ENCODE measurements around the gene ARPC1B.
A peak's percentile ranks its signal among the peaks of the same experiment; 100 is the strongest.
"Not testable (repeated sequence)": the region's sequence is repeated elsewhere in the genome, so short reads cannot be mapped to it uniquely, and the experiment has no call there.

The ARPC1B gene

GRCh38 chr7:99374111-99375064 is at the start of gene ARPC1B:
Gene ARPC1B, plus strand, starts transcription at chr7:99374730. Its CDS starts 10,985 bp downstream, at chr7:99385715.
- DNase-seq = peak; percentile 92

GRCh38 chr7:99325001-99325493 is 49.5 kb upstream of the ARPC1B start:
- DNase-seq = no peak

DNA sequence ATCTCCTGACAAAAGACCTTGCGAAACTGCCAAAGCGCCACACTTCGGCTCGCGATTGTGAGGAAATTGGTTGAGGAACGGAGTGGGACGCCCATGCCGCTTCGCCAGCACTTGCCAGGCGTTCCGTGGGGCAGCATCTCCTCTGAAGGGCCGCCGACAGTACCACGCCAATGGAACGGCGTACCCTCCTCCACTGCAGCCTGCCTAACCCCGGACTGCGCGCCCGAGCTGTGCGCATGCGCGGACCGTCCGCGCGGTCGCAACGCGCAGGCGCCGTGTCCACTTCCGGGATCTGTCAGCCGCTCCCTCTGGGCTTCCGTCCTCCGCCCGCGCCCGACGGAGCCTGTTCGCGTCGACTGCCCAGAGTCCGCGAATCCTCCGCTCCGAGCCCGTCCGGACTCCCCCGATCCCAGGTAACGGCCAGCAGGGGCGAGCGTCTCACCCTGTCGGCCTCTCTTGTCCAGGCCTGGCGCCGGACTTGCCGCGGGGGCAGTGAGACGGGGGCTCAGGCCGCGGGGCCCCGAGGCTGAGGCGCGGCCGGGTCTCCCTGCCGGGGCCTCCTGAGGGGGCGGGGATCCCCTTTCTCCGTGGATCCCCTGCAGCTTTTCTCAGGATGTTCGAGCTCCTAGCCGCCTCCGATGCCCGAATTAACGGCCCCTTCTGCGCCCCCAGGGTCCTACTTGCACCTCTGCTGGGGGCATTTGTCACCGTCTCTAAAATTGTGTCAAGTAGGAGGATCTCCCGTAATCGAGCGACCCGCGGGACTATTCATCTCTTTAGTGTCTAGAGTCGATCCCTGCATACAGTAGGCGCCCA is 48.7 kb upstream of the ARPC1B start, which contains the start of gene ARPC1A:
Gene ARPC1A (plus strand): TSS at position 307 of the 816 bp plus-strand sequence. CDS start 7,456 bp downstream, outside the sequence.
- peak; percentile 98 for DNase-seq

- no peak for DNase-seq
Measured at GRCh38 chr7:99326408-99326782, 48.1 kb upstream of the ARPC1B start.

- DNase-seq = peak; percentile 57
Measured at GRCh38 chr7:99330314-99330961, 44.1 kb upstream of the ARPC1B start.

GRCh38 chr7:99331002-99331401 is 43.5 kb upstream of the ARPC1B start:
- DNase-seq = peak; percentile 56

DNA sequence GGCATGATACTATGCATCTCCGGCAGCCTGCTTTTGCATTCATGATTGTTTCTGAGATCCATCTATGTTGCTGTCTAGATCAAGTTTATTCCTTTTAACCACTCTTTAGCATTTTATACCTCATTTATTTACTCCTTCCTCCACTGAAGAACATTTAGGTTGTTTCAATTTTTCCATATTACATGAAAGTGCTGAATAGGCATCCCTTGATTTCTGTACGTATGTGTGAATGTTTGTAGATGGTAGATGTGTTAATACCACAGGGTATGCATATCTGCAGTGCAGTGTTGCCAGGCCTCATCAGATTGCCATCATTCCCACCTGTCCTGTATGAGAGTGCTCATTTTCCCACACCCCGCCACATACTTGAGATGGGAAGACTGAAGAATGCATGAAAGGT is 34.9 kb upstream of the ARPC1B start:
- peak; percentile 12 for DNase-seq

GRCh38 chr7:99340659-99341058 is 33.9 kb upstream of the ARPC1B start:
- no peak for DNase-seq

GRCh38 chr7:99344061-99344647 is 30.4 kb upstream of the ARPC1B start:
- DNase-seq = peak; percentile 53

DNA sequence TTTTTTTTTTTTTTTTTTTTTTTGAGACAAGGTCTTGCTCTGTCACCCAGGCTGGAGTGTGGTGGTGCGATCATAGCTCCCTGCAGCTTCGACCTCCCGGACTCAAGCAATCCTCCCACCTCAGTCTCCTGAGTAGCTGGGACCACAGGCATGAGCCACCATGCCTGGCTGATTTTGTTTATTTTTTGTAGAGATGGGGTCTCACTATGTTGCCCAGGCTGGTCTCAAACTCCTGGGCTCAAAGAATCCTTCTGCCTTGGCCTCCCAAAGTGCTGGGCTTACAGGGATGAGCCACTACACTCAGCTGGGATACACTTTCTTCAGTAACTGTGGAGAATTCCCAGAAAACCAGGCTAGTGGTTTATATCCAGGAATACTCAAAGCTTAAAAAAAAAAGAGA is 23.9 kb upstream of the ARPC1B start:
- DNase-seq = peak; percentile 13

- peak; percentile 23 for DNase-seq
Measured at GRCh38 chr7:99352247-99352646, 22.3 kb upstream of the ARPC1B start.

DNA sequence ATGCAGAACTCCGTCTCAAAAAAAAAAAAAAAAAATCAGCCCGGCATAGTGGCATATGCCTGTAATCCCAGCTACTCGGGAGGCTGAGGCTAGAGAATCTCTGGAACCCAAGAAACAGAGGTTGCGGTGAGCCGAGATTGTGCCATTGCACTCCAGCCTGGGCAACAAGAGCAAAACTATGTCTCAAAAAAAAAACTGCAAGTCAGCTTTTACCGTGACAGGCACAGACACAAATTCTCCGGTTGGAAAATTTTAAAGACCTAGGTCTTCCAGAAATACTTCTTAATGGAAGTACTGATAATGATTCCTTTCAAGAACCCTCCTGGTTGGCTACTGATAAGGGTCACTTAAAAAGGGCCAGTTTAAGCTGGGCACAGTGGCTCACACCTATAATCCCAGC is 19.4 kb upstream of the ARPC1B start:
- peak; percentile 2 for DNase-seq

DNA sequence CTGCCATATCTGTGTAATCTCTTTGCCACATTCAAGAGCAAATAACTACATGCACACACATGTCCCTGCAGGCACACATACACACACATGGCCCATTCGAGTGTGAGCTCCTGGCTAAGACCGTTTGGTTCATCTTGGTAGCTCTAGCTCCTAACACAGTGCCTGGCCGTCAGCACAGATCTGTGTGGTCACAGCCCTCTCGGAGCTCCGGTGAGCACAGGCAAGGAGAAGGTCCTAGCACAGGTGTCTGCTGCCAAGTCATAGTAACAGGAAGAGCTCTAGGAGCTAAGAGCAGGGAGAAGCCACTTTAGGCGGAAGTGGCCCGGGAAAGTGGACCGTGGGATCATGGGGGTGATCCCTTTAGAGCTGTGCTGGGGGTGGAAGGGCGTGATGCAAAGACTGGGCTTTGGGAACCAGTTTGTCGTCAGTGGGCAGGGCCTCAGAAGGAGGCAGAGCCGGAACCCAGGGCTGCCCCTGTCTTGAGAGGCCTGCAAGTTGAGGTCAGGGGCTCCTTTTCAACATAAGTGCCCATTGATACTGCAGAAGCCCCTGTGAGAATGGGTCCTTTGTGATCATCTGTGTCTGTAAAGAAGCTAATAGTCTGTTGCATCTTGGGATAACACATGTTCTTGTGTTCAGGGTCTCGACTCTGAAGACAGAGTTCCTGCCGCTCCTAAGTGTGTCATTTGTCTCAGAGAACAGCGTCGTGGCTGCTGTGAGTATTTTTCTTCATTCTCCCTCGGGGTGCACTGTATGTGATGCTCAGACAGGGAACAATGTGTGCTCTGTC is 16.6 kb upstream of the ARPC1B start:
- DNase-seq = peak; percentile 30

GRCh38 chr7:99358521-99358920 is 16.0 kb upstream of the ARPC1B start:
- DNase-seq = not testable (repeated sequence)

DNA sequence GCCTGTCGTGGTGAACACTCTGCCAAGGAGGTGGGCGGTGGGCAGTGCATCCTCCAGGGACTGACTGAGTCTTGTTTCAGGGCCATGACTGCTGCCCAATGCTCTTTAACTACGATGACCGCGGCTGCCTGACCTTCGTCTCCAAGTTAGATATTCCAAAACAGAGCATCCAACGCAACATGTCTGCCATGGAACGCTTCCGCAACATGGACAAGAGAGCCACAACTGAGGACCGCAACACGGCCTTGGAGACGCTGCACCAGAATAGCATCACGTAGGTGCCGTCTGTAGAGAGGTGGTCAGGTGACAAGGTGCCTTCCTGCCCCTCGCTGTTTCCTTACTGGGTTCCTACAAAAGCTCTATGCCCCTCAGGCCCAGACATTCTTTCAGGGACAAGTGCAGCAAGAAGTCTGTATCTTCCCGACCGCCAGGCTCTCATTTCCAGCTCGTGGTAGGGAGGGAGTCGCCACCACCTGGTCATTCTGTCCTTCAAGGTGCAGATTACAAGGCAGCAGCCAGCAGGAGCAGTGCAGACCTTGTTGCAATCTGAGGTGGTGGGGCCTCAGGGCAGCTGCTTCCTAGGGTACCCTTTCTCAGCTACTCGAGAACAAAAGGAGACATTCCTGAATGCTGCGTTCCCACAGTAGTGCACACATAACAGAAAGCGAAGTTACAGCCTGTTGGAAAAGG is 14.9 kb upstream of the ARPC1B start:
- DNase-seq = no peak

DNA sequence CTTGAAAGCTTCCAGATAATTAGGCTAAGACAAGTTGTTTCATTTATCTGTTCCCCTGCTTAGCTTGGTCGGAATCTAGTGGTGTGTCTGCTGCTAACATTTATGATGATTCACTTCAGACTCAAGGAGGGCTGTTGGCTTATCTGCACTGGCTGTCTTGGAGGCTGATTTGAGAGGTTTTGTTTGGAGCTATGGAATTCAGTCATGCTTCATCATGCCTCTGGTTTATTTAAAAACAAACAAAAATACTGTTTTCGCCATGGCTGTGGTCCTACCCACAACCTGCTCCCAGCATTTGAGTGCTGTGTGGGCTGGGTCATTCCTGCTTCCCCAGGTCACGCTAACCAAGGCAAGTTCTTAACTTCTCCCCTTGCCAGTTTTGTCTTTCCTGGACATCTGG is 11.7 kb upstream of the ARPC1B start:
- DNase-seq = no peak

DNA sequence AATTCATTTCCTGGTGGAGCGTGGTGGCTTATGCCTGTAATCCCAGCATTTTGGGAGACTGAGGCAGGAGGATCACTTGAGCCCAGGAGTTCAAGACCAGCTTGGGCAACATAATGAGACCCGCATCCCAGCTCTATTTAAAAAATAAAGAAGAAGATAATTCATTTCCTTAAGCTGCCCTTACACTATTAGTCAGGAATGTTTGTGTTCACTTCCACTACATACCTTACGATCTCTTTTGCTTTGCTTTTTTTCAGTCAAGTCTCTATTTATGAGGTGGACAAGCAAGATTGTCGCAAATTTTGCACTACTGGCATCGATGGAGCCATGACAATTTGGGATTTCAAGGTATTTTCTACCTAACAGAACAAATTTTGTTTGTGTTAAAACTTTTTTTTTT is 11.2 kb upstream of the ARPC1B start:
- DNase-seq = no peak

- DNase-seq = peak; percentile 74
Measured at GRCh38 chr7:99365318-99366141, 9.0 kb upstream of the ARPC1B start.

GRCh38 chr7:99366646-99367045 is 7.9 kb upstream of the ARPC1B start:
- no peak for DNase-seq

- DNase-seq = no peak
Measured at GRCh38 chr7:99368750-99369389, 5.7 kb upstream of the ARPC1B start.
